HepG2 (cell line): ENCODE results near the gene FBF1. TPM values are rescaled to one million over a fixed set of nuclear protein-coding genes. Genes with fewer than 3 reads are reported as not detected.

Source experiments
- ATAC-seq: fragments of 200-7000 bp; cut with Tn5 transposase; 3 replicates; pipeline ENCODE4 v1.9.1; 2020; ENCODE audit warnings: mild to moderate bottlenecking, moderate library complexity
- BruUV-seq: library from RNA; stranded (reverse); fragments of 400-500 nt; replicated peaks from 2 replicates; lab custom pipeline; 2021; lab: Mats Ljungman, UMichigan
- CTCF ChIA-PET: fragments of 300-600 bp; formaldehyde crosslinking; extraction: SDS; loops from one replicate; lab custom pipeline; 2021; ENCODE audit warnings: low total read pairs, inconsistent platforms, low intra/inter-chr PET ratio; lab: Yijun Ruan, JAX
- POLR2A ChIA-PET: fragments of 350-600 bp; sonication (Branson Sonifier 250); formaldehyde crosslinking; loops from one replicate; lab custom pipeline; 2020; ENCODE audit warnings: antibody characterized with exemption, inconsistent platforms; lab: Yijun Ruan, JAX
- DNase-seq: peaks from one replicate; pipeline ENCODE4 v3.0.0-alpha.2; 2015; ENCODE audit warnings: low spot score
- FAIRE-seq: peaks from 3 replicates; lab custom pipeline; 2011; peaks lifted over from hg19 to GRCh38; lab: Jason Lieb, UNC
- H2AFZ ChIP-seq: one replicate; pipeline ENCODE4 v1.6.1; 2011; ENCODE audit warnings: low read length, inconsistent platforms
- H3K27ac ChIP-seq: fragments of 300-600 bp; 3 replicates; pipeline ENCODE4 v1.8.0; 2011; ENCODE audit warnings: mixed run types, mild to moderate bottlenecking, mixed read lengths, low read length, inconsistent platforms; ENCODE audit not compliant: insufficient read depth; ENCODE audit errors: extremely low read length
- H3K27me3 ChIP-seq, 2 experiments: fragments of 200-600 bp in 1 of 2; 2 replicates in 1 of 2; 3 replicates in 1 of 2; pipeline versions ENCODE4 v1.6.0 to v1.8.0; 2011; ENCODE audit warnings: low read length in 2 of 2, mild to moderate bottlenecking in 2 of 2, moderate library complexity in 2 of 2, inconsistent platforms in 1 of 2; ENCODE audit not compliant: insufficient read depth in 2 of 2, control insufficient read depth in 1 of 2
- H3K36me3 ChIP-seq, 2 experiments: fragments of 200-600 bp in 1 of 2; replicated peaks in 1 of 2; 2 replicates in 1 of 2; 3 replicates in 1 of 2; pipeline versions ENCODE4 v1.5.1 to v1.8.0; 2011; ENCODE audit warnings: low read length in 2 of 2, inconsistent platforms in 1 of 2; ENCODE audit not compliant: insufficient read depth in 2 of 2, control insufficient read depth in 1 of 2
- H3K4me1 ChIP-seq: 2 replicates; pipeline ENCODE4 v1.5.1; 2012; ENCODE audit warnings: low read length, inconsistent platforms; ENCODE audit not compliant: insufficient read depth
- H3K4me2 ChIP-seq: 2 replicates; pipeline ENCODE4 v1.6.0; 2011; ENCODE audit warnings: low read depth, low read length, inconsistent platforms
- H3K4me3 ChIP-seq, 3 experiments: fragments of 200-600 bp in 1 of 3; sonication (generic), shearing (Covaris generic) in 1 of 3; replicated peaks in 1 of 3; 2 replicates each; pipeline ENCODE4 v1.5.1; 2011 to 2016; ENCODE audit warnings: low read length in 3 of 3, inconsistent platforms in 2 of 3, low read depth in 2 of 3, mild to moderate bottlenecking in 2 of 3, control low read depth in 1 of 3, mixed read lengths in 1 of 3; ENCODE audit not compliant: insufficient read depth in 1 of 3
- H3K79me2 ChIP-seq: one replicate; pipeline ENCODE4 v1.6.1; 2011; ENCODE audit warnings: low read length, inconsistent platforms; ENCODE audit not compliant: insufficient read depth
- H3K9ac ChIP-seq: 2 replicates; pipeline ENCODE4 v1.6.0; 2011; ENCODE audit warnings: mild to moderate bottlenecking, low read depth, low read length, inconsistent platforms; ENCODE audit not compliant: insufficient read depth
- H3K9me3 ChIP-seq: 2 replicates; pipeline ENCODE4 v1.5.1; 2012; ENCODE audit warnings: mild to moderate bottlenecking, low read length
- H4K20me1 ChIP-seq: 2 replicates; pipeline ENCODE4 v1.6.0; 2011; ENCODE audit warnings: inconsistent platforms, mild to moderate bottlenecking, low read length, moderate library complexity; ENCODE audit not compliant: insufficient read depth
- ATRX ChIP-seq: sonication (generic); formaldehyde crosslinking; IDR thresholded peaks from 2 replicates; pipeline ENCODE4 v1.4.0; 2020; ENCODE audit warnings: missing genetic modification reagents, borderline replicate concordance
- BCL6 ChIP-seq: IDR thresholded peaks from 2 replicates; pipeline ENCODE4 v1.6.1; 2016; ENCODE audit warnings: missing genetic modification reagents, missing compliant biosample characterization
- CREB1 ChIP-seq, 2 experiments: fragments of 450-650 bp in 1 of 2; IDR thresholded peaks; 2 replicates each; pipeline ENCODE4 v1.6.1; 2016 to 2017; ENCODE audit warnings: control low read depth in 1 of 2, mild to moderate bottlenecking in 1 of 2, missing compliant biosample characterization in 1 of 2, missing genetic modification characterization in 1 of 2
- MED8 ChIP-seq: sonication (generic); formaldehyde crosslinking; IDR thresholded peaks from 2 replicates; pipeline ENCODE4 v1.8.1; 2023; ENCODE audit warnings: mild to moderate bottlenecking, missing genetic modification reagents; ENCODE audit not compliant: insufficient replicate concordance
- SATB2 ChIP-seq: sonication (generic); formaldehyde crosslinking; IDR thresholded peaks from 2 replicates; pipeline ENCODE4 v1.5.0; 2020; ENCODE audit warnings: missing genetic modification reagents
- SUZ12 ChIP-seq: fragments of 150-350 bp; IDR thresholded peaks from 2 replicates; pipeline ENCODE4 v1.6.1; 2014; ENCODE audit warnings: low read depth, low read length
- TBX2 ChIP-seq: sonication (generic); formaldehyde crosslinking; IDR thresholded peaks from 2 replicates; pipeline ENCODE4 v1.5.0; 2020; ENCODE audit warnings: missing genetic modification reagents, mild to moderate bottlenecking, borderline replicate concordance
- YEATS4 ChIP-seq: sonication (generic); formaldehyde crosslinking; IDR thresholded peaks from 2 replicates; pipeline ENCODE4 v1.4.0; 2020; ENCODE audit warnings: missing genetic modification reagents, borderline replicate concordance
- ZBTB42 ChIP-seq: sonication (generic); formaldehyde crosslinking; IDR thresholded peaks from 2 replicates; pipeline ENCODE4 v1.5.0; 2020; ENCODE audit warnings: mild to moderate bottlenecking, missing genetic modification reagents
- ZMYM2 ChIP-seq: sonication (generic); formaldehyde crosslinking; IDR thresholded peaks from 2 replicates; pipeline ENCODE4 v1.8.0; 2022; ENCODE audit warnings: mild to moderate bottlenecking, missing genetic modification reagents
- ZNF331 ChIP-seq: sonication (generic); formaldehyde crosslinking; IDR thresholded peaks from 2 replicates; pipeline ENCODE4 v1.4.0; 2020; ENCODE audit warnings: missing genetic modification reagents
- ZNF33A ChIP-seq: sonication (generic); formaldehyde crosslinking; IDR thresholded peaks from 2 replicates; pipeline ENCODE4 v1.5.1; 2020; ENCODE audit warnings: missing genetic modification reagents, mild to moderate bottlenecking, moderate library complexity, borderline replicate concordance
- ZNF577 ChIP-seq: sonication (generic); formaldehyde crosslinking; IDR thresholded peaks from 2 replicates; pipeline ENCODE4 v1.4.0; 2020; ENCODE audit warnings: mild to moderate bottlenecking, low read depth, missing genetic modification reagents, borderline replicate concordance
- WGBS: methylation state at CpG from one replicate; pipeline ENCODE4 v1.1.6; 2017; ENCODE audit warnings: low lambda C conversion rate; 5-methylcytosine and 5-hydroxymethylcytosine counted together
- in situ Hi-C: cut with HindIII; loops from 2 replicates; pipeline ENCODE4 v1.10.0; 2017; ENCODE audit warnings: low pct_unique_long_range_greater_than_20kb; ENCODE audit not compliant: extremely low pct_ligation_motif_present
- intact Hi-C: fragments of 100-400 bp; cut with micrococcal nuclease; formaldehyde crosslinking; loops from one replicate; pipeline ENCODE4 v1.10.0; 2022; ENCODE audit not compliant: unreplicated experiment
- polyA plus RNA-seq, 8 experiments: library from polyadenylated mRNA; depleted of rRNA in 3 of 8; stranded (reverse) in 7 of 8; unstranded in 1 of 8; fragments of >200 nt; fragmentation: Illumina TruSeq in 4 of 8; extraction: Trizol in 4 of 8; gene quantifications; 2 replicates each; pipeline versions ENCODE4 v1.2.1 to v1.2.3, GENCODE V29; 2011 to 2016; ENCODE audit warnings: low read depth in 4 of 8, missing spikeins in 1 of 8, mixed read lengths in 1 of 8; ENCODE audit not compliant: insufficient read depth in 1 of 8
- total RNA-seq, 5 experiments: library from RNA; depleted of rRNA; stranded (reverse); fragments of >200 nt; fragmentation: Illumina TruSeq; extraction: Trizol; gene quantifications; 2 replicates each; pipeline ENCODE4 v1.2.3, GENCODE V29; 2016; ENCODE audit warnings: low read depth in 1 of 5
- TF ChIP-seq, protein P1 (sequence below): sonication (generic); formaldehyde crosslinking; IDR thresholded peaks from 2 replicates; pipeline ENCODE4 v1.5.1; 2020; ENCODE audit warnings: mild to moderate bottlenecking, moderate library complexity, missing genetic modification reagents
- TF ChIP-seq, protein P2 (sequence below): sonication (generic); formaldehyde crosslinking; IDR thresholded peaks from 2 replicates; pipeline ENCODE4 v1.5.1; 2020; ENCODE audit warnings: missing genetic modification reagents, mild to moderate bottlenecking, borderline replicate concordance
- TF ChIP-seq, protein P3 (sequence below): sonication (generic); formaldehyde crosslinking; IDR thresholded peaks from 2 replicates; pipeline ENCODE4 v1.4.0; 2020; ENCODE audit warnings: missing genetic modification reagents

The FBF1 gene
- total and polyA plus RNA-seq, 2 of the 13 experiments (the other 11 are each of a cell fraction or from before 2014, with no cell fraction given), result 2.4 to 8.1 TPM

DNA sequence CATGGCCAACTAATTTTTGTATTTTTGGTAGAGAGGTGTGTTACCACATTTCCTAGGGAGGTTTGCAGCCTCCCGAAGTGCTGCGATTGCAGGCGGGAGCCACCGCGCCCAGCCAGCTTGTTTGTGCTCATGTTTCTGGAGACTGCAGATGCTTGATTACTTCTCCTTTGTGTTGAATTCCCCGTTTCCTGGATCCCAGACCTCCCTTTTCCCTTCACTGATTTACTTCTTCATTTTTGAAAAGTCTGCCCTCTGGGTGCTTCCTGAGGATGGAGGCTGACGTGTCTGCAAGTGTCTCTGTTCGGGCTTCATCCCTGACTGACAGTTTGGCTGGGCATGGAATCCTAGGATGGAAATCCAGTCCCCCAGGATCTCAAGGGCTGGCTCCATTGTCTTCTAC is 55.4 kb downstream of the FBF1 start:
- TF ChIP-seq BCL6, result no peak
- TF ChIP-seq CREB1 (IDR thresholded peaks at IDR 0.05), result no peak
- TF ChIP-seq CREB1 (CRISPR knock-in tag; IDR thresholded peaks at IDR 0.05), result no peak
- no peak for TF ChIP-seq SATB2 (CRISPR knock-in tag)
- TF ChIP-seq MED8 (CRISPR knock-in tag), result no peak
- TF ChIP-seq ZMYM2 (CRISPR knock-in tag), result no peak
- no peak for TF ChIP-seq ZNF331 (CRISPR knock-in tag)
- TF ChIP-seq, protein P1, sequence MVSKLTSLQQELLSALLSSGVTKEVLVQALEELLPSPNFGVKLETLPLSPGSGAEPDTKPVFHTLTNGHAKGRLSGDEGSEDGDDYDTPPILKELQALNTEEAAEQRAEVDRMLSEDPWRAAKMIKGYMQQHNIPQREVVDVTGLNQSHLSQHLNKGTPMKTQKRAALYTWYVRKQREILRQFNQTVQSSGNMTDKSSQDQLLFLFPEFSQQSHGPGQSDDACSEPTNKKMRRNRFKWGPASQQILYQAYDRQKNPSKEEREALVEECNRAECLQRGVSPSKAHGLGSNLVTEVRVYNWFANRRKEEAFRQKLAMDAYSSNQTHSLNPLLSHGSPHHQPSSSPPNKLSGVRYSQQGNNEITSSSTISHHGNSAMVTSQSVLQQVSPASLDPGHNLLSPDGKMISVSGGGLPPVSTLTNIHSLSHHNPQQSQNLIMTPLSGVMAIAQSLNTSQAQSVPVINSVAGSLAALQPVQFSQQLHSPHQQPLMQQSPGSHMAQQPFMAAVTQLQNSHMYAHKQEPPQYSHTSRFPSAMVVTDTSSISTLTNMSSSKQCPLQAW (CRISPR knock-in tag), result no peak
- TF ChIP-seq SUZ12, result no peak
- TF ChIP-seq YEATS4, result no peak
- TF ChIP-seq, protein P2, sequence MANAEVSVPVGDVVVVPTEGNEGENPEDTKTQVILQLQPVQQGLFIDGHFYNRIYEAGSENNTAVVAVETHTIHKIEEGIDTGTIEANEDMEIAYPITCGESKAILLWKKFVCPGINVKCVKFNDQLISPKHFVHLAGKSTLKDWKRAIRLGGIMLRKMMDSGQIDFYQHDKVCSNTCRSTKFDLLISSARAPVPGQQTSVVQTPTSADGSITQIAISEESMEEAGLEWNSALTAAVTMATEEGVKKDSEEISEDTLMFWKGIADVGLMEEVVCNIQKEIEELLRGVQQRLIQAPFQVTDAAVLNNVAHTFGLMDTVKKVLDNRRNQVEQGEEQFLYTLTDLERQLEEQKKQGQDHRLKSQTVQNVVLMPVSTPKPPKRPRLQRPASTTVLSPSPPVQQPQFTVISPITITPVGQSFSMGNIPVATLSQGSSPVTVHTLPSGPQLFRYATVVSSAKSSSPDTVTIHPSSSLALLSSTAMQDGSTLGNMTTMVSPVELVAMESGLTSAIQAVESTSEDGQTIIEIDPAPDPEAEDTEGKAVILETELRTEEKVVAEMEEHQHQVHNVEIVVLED, result no peak
- TF ChIP-seq ZBTB42 (CRISPR knock-in tag), result no peak
- TF ChIP-seq, protein P3, sequence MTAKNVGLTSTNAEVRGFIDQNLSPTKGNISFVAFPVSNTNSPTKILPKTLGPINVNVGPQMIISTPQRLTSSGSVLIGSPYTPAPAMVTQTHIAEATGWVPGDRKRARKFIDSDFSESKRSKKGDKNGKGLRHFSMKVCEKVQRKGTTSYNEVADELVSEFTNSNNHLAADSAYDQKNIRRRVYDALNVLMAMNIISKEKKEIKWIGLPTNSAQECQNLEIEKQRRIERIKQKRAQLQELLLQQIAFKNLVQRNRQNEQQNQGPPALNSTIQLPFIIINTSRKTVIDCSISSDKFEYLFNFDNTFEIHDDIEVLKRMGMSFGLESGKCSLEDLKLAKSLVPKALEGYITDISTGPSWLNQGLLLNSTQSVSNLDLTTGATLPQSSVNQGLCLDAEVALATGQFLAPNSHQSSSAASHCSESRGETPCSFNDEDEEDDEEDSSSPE (CRISPR knock-in tag), result no peak
- TF ChIP-seq ATRX (CRISPR knock-in tag), result no peak
- TF ChIP-seq ZNF577 (CRISPR knock-in tag), result no peak
- TF ChIP-seq ZNF33A (CRISPR knock-in tag), result no peak
- no peak for TF ChIP-seq TBX2
- Histone ChIP-seq H3K9me3 (no peaks in the 10 kb centered on the region), H3K4me2 (no peak overlapping the region), H2AFZ (no peak overlapping the region), H4K20me1 (no peaks in the 10 kb centered on the region), H3K4me3 (no peak overlapping the region), H3K9ac (no peak overlapping the region), H3K27ac (no peak overlapping the region), H3K27me3 (no peaks in the 10 kb centered on the region), H3K79me2 (no peaks in the 10 kb centered on the region), H3K4me1 (peaks cover 4% of the 10 kb centered on the region), H3K36me3 (no peaks in the 10 kb centered on the region)
- WGBS, result 85% methylated on average over 8 of the region's 8 CpGs
- FAIRE-seq (no peak), ATAC-seq (no peak), DNase-seq (no peak)
- ChIA-PET CTCF (no interaction called here), POLR2A (interaction anchor here (1.6 to 11.5 kb wide), 2 partner anchors 7 to 105 kb away, joined by 4 to 423 read pairs; partner anchors contain the start of gene TRIM65)
- in situ Hi-C loops, result no loop called here
- intact Hi-C loops, result no loop called here
- BruUV-seq, result no TSS peak
